SH-SY5Y (cell line): Measurements from ENCODE around the gene ZBTB46.

ENCODE experiments used
- GATA2 ChIP-seq: IDR thresholded peaks from 2 replicates; pipeline ENCODE4 v1.6.1; 2011; ENCODE audit warnings: mild to moderate bottlenecking, low read depth, low read length
- GATA3 ChIP-seq: IDR thresholded peaks from 2 replicates; pipeline ENCODE4 v1.6.1; 2011; ENCODE audit warnings: low read depth, mild to moderate bottlenecking, low read length, moderate library complexity

- TF ChIP-seq GATA3 = no peak
- no peak for TF ChIP-seq GATA2
Measured at GRCh38 chr20:63771046-63771707, 59.9 kb downstream of the ZBTB46 start.
